Stimulated activated CD4-positive, alpha-beta T cell treated with anti-CD3 and anti-CD28 coated beads, Interleukin-1b, Interleukin-23, amount 100 ng/mL, for 24 hours (primary cell): ENCODE measurements around the gene LEMD2.

Experiments
- DNase-seq, 4 experiments: peaks; one replicate each; pipeline ENCODE4 v3.0.0-alpha.2; 2020; ENCODE audit warnings: low read depth in 4 of 4, low spot score in 1 of 4

LEMD2 gene

GRCh38 chr6:33724102-33725023 lies 64.6 kb downstream of the LEMD2 start:
- no peak for DNase-seq

DNA sequence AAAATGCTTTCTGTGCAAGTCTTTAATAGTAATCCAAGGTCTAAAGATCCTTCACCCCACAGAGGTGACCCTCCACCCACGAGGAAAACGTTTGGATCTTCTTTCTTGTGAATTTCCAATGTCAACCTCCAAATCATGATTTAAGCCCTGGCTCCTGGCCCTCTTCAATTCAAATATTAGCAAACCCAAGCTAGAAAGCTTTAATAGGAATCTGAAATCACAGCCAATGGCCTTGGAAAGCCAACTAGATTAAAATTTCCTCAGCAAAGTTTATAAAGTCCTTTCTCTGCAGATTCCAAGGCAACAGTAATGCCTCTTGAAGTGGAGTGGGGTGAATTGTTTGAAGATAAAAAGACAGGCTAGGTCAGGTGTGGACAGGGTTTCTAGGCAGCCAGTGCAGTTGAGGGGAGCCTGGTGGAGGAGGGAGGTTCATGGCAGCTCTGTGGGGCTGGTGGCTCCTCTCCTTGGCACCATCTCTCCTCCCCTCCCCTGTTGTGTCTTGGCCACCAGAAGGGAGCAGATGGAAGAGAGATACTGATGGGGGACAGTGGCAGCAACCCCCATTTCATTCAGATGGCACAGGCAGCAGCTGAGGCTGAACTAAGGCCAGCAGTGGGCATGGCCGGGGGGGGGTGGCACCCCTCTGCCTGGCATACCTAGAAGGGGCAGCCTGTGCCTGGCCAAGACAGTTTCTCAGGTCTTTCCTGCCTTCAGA lies 65.4 kb downstream of the LEMD2 start:
- DNase-seq = no peak

DNA sequence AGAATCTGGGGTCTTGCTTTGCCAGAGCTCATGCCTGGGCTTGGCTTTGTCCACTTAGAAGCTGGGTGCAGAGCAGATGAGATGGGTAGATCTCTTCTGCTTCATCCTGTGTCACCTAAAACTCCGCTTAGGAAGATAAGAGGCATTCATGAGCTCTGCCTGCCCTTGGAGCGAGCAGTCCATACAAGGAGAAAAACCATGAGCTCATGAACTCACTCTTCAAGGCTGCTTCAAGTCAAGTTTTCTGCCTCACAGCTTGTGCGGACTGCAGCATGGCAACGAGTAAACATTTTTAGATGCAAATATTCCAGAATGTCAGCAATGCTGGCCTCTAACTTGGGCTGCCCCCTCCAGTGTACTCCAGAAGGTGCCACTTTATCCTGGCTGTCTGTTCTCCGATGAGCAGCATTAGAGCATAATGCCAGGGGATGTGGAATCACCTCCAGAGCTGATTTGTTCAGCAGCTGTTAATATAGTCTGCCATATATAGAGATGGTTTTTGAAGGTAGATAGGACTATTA lies 66.8 kb downstream of the LEMD2 start:
- DNase-seq = no peak

DNA sequence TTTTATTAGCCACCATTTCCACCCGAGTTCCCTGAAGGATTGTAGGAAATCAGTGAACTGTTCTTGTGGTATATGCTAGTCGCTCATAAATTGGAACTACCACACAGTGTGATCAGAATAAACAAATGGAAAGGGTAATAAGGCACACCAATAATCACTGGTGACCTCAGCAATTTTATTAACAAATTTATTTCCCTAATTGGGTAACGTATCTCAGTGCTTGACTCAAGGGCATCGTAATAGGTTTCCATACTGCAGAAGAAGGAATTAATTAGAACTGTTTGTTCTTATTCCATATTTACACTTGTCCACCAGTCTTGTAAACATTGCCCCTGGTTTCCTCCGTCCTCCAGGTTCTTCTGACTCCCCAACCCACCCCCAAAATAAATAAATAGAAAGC lies 67.4 kb downstream of the LEMD2 start:
- DNase-seq = no peak
